ENCODE data around the gene RAD51B.

Gene RAD51B

DNA sequence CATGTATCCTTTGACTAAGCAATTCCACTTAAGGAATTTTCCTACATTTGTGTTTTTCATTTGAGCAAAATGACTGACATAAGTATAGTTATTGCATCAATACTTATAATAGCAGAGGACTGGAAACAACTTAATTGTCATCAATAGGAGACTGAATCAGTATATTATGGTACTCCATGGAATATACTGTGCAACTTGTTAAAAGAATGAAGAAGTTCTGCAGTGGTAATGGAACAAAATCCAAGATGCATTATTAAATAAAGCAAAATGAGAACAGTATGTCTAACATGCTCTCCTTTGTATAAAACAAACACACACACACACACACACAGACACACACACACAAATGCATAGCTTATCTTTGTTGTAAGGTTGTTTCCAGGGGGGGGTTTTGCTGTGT, 303.1 kb downstream of the RAD51B start:
- no peak for TF ChIP-seq CTCF (IDR thresholded peaks at IDR 0.05; ENCODE audit: insufficient read depth, missing control alignments)
- FAIRE-seq (no peak), DNase-seq (ENCODE audit: insufficient read length, low spot score) (no peak)

DNA sequence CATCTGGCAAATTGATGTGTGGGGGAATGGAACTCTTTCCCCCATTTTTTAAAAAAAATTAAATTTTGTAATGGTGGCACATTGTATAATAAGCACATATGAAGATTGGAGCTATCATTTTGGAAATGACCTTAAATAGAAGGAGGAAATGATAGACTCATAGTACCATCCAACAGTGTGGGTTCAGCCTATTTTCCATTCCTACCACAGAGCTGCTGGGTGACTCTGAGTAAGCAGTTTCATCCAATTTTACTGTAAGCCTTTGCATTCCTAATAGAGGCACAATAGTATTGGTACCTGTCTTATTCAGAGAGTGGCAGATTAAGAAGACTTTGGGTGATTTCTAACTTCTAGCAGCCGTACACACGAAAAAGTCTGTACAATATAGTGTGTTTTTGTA, 304.5 kb downstream of the RAD51B start:
- TF ChIP-seq CTCF (IDR thresholded peaks at IDR 0.05; ENCODE audit: insufficient read depth, missing control alignments), result no peak
- no peak for DNase-seq (ENCODE audit: insufficient read length, low spot score)
- FAIRE-seq, result no peak

DNA sequence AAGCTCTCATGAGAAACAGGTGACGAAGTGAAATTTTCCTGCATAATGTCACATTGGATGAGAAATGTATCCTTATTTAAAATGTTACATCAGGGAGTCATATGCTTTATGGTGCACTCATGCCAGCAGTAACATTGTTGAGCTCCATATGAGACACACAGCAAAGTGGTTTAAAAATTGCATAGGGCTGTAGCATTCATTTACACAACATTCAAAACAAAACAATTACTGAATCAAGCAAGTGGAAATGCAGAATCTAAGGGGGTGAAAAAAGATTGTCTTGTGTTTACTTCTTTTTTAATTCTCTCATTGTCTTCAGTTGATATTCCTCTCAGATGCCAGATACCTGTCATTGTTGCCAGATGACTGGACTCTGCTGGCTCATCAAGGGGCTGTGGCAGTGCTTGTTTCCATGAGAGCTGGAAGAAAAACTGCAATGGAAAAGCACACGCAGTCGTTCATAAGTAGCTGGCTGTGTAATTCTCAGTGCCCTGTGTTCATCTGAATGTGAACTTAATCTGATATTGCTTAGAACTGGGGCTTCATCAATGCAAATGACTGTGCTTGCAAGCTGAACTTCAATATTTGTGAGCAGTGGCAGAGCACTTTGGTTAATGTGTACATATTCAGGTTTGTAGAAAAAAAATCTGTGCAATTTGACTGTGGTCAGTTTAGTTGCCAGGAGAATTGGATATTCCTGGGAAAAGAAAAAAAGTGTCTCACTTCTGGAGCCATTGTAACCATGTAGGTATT, 305.6 kb downstream of the RAD51B start:
- FAIRE-seq (no peak), DNase-seq (ENCODE audit: insufficient read length, low spot score) (no peak)
- no peak for TF ChIP-seq CTCF (IDR thresholded peaks at IDR 0.05; ENCODE audit: insufficient read depth, missing control alignments)

DNA sequence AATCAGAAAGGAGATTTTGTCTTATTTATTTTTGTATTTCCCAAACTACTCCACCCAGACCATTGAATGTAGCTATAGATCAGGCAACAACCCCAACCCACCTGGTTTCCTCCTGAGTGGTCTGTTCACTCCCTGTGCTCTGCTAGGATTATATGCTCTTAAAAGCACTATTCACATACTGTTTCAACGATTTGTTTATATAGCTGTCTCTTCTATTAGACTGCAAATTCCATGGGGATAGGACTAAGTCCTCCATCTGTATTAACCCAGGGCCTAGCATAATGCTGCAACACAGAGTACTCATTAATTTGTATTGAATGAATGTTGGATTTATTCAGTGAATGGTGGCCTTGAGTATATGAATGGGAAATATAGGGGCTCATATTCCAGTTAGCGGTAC, 307.6 kb downstream of the RAD51B start:
- DNase-seq (ENCODE audit: insufficient read length, low spot score) (no peak), FAIRE-seq (no peak)
- no peak for TF ChIP-seq CTCF (IDR thresholded peaks at IDR 0.05; ENCODE audit: insufficient read depth, missing control alignments)

DNA sequence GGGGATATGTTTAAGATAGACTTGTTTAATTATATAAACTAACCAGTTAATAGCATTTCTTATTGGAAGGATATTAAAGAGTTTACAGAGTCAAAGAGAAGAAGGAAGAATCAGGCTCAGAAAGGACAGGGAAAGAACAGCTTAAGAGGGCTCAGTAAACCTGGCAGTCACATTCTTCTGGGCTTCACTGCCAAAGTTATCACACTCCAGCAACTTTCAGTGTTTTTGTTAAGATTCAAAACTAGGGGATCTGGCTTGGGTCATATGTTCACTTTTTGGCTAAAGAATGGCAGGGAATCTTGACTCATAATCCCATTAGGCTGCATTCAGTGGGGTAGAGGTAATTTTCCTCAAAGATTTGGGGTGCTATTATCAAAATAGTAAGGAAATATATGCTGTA, 312.3 kb downstream of the RAD51B start:
- FAIRE-seq (no peak), DNase-seq (ENCODE audit: insufficient read length, low spot score) (no peak)
- no peak for TF ChIP-seq CTCF (IDR thresholded peaks at IDR 0.05; ENCODE audit: insufficient read depth, missing control alignments)

DNA sequence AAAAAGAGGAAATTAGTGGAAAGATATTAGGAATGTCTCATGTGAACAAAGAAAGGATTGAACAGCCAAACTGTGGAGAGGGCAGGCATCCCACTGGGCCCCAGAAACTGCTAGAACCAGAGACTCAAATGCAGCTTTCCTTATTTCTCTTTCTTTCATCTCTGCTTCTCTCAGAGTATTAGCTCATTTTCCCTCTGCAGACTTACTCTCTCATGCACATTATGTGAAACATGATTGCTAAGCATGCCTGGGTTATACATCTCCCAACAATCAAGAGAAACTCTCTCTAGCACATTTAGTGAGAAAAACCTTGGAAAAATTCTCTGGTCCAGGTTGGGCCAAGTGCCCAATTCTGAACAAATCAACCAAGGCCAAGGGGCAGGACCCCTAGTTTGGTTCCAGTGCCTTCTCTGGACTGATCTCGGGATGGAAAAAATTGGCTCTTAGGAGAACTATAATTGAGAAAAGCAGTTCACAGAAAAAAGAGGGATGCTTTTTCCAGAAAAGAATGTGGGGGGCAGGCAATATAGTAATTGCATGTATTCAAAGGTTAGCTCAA, 313.1 kb downstream of the RAD51B start:
- TF ChIP-seq CTCF (IDR thresholded peaks at IDR 0.05; ENCODE audit: insufficient read depth, missing control alignments), result no peak
- FAIRE-seq (no peak), DNase-seq (ENCODE audit: insufficient read length, low spot score) (no peak)

DNA sequence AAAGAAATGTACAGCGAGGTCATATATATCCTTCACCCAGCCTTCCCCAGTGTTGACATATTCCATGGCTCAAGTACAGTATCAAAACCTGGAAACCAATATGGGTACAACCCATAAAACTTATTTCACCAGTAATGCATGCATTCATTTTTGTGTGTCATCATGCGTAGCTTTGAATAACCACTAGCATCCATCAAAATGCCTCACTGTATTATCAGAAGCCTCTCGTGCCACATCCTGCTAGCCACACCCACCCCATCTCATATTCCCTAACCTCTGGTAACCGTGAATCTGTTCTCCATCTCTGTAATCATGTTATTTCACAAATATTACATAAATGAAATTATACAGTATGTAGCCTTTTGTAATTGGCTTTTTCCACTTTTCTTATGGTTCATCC, 314.3 kb downstream of the RAD51B start:
- no peak for TF ChIP-seq CTCF (IDR thresholded peaks at IDR 0.05; ENCODE audit: insufficient read depth, missing control alignments)
- FAIRE-seq, result no peak

More for the DNA sequence above, 314.3 kb downstream of the RAD51B start:
- DNase-seq (ENCODE audit: insufficient read length, low spot score), result no peak
